AG20443 (cell line): ENCODE results near the gene EGLN3.
"Not testable (repeated sequence)": the region's sequence is repeated elsewhere in the genome, so short reads cannot be mapped to it uniquely, and the experiment has no call there.

Source experiments
- DNase-seq: peaks from one replicate; pipeline ENCODE4 v3.0.0; 2012; ENCODE audit warnings: low spot score, mixed read lengths

Gene EGLN3

GRCh38 chr14:33934938-33935337 is 15.9 kb downstream of the EGLN3 start:
- no peak for DNase-seq

GRCh38 chr14:33934043-33934750 is 16.7 kb downstream of the EGLN3 start:
- DNase-seq, result no peak

- no peak for DNase-seq
These were observed 17.4 kb downstream of the EGLN3 start for GRCh38 chr14:33933386-33933933.

GRCh38 chr14:33932576-33933345 is 18.1 kb downstream of the EGLN3 start:
- no peak for DNase-seq

- DNase-seq, result no peak
These were observed 18.8 kb downstream of the EGLN3 start for GRCh38 chr14:33932033-33932432.

- no peak for DNase-seq
These were observed 19.4 kb downstream of the EGLN3 start for GRCh38 chr14:33931461-33931860.

- DNase-seq, result no peak
These were observed 20.4 kb downstream of the EGLN3 start for GRCh38 chr14:33930439-33930838.

GRCh38 chr14:33929799-33930408 is 21.0 kb downstream of the EGLN3 start:
- DNase-seq, result no peak

GRCh38 chr14:33928895-33929294 is 22.0 kb downstream of the EGLN3 start:
- DNase-seq, result no peak

- DNase-seq, result no peak
These were observed 22.9 kb downstream of the EGLN3 start for GRCh38 chr14:33927944-33928343.

- not testable (repeated sequence) for DNase-seq
These were observed 23.9 kb downstream of the EGLN3 start for GRCh38 chr14:33926967-33927366.

GRCh38 chr14:33925946-33926345 is 24.9 kb downstream of the EGLN3 start:
- DNase-seq, result no peak

GRCh38 chr14:33925235-33925634 is 25.6 kb downstream of the EGLN3 start:
- DNase-seq, result no peak

GRCh38 chr14:33924566-33925100 is 26.2 kb downstream of the EGLN3 start:
- DNase-seq, result no peak

GRCh38 chr14:33922125-33922524 is 28.7 kb downstream of the EGLN3 start:
- DNase-seq, result no peak

GRCh38 chr14:33918256-33918655 is 32.6 kb downstream of the EGLN3 start:
- DNase-seq, result no peak

GRCh38 chr14:33917661-33918060 is 33.2 kb downstream of the EGLN3 start:
- no peak for DNase-seq

GRCh38 chr14:33916663-33917565 is 34.0 kb downstream of the EGLN3 start:
- DNase-seq, result peak; percentile 16

- DNase-seq, result no peak
These were observed 35.2 kb downstream of the EGLN3 start for GRCh38 chr14:33915682-33916081.

GRCh38 chr14:33914676-33915516 is 36.0 kb downstream of the EGLN3 start:
- peak; percentile 76 for DNase-seq

- DNase-seq, result no peak
These were observed 39.8 kb downstream of the EGLN3 start for GRCh38 chr14:33911046-33911445.
